DMS53 treated with DMSO at 0.1 percent for 48 hours (cell line): Measurements from ENCODE around the gene LARGE1.
"Not testable (repeated sequence)": the region's sequence is repeated elsewhere in the genome, so short reads cannot be mapped to it uniquely, and the experiment has no call there.

Experiments
- DNase-seq: peaks from one replicate; lab custom pipeline; 2025; ENCODE audit not compliant: unreplicated experiment; lab: John Stamatoyannopoulos, UW

LARGE1 gene

GRCh38 chr22:33496112-33496511, 424.2 kb downstream of the LARGE1 start:
- DNase-seq = no peak

DNA sequence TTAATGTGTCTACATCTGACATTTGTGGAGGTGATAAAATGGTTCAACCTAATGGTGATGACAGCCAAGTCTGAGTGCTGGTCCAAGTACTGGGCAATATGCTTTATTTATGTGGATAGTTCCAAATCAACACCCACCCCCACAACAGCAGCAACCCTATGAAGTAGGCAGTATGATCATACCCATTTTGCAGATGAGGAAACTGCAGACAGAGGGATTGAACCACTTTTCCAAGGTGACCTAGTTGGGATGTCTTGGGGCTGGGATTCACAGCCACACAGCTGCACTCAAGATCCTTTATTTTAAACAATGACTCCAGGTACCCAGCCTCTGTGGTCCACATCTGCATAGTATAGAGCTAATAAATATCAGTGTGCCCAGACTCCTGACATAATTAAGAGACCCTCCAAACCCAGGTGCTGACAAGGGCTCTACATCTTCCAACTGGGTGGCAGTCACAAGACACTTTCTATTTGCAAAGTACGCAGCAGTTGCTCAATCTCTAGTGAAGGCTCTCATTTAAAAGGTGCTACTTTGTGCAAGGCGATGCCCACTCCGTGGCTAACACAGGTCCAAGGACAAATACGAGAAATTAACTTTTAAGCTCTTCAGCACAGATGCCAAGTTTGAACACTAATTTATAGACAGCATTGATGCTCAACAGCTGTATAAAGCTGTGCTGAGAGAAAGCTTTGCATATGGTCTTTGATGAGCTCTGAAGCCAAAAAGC, 426.6 kb downstream of the LARGE1 start:
- no peak for DNase-seq

- peak; percentile 7 for DNase-seq
Observed at GRCh38 chr22:33492210-33492651, 428.0 kb downstream of the LARGE1 start.

DNA sequence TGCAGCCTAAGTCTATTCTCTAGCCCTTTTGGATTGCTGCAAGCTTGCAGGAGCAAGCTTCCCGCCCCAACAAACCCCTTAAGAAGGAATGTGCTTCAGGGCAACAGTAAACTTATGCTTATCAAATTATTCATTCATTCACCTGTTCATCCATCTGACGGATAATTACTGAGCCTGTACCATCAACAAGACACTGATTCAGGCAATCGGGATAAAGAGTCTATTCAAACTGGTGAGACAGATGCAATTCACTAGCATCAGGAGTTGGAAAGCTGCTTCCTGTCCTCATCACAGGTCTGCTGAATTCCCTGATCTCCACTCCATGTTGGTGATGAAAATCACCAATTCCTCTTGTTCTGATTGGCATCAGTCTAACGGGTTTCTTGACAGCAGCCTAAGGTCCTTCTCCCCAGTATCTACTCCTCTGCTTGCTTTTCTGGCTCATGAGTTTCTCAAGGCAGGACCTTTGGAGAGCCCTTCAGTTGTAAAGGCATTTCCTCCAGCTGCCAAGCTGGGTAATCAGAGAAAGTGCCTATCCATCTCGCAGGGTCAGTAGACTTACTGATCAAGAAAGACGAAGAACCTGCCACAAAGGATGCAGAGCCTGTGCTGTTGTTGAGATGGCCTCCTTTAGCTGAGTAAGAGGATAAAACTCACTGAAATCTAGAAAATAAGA, 433.1 kb downstream of the LARGE1 start:
- DNase-seq = no peak

DNA sequence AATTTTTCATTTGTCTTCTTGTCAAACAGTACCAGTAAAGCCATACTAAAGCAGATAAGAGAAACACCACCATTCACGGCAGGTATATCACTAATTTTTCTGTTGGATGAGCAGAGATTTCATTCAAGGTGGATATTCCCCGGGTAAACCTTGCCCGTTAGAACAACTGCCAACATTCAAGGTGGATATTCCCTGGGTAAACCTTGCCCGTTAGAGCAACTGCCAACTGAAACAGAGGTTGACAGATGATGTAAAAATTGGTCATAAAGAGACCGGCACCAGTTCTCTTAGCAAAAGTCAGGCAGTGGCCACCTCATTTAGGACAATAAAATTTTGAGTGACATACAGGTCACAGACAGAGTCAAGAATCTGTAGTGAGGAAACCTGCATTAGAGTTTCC, 438.7 kb downstream of the LARGE1 start:
- DNase-seq = no peak

DNA sequence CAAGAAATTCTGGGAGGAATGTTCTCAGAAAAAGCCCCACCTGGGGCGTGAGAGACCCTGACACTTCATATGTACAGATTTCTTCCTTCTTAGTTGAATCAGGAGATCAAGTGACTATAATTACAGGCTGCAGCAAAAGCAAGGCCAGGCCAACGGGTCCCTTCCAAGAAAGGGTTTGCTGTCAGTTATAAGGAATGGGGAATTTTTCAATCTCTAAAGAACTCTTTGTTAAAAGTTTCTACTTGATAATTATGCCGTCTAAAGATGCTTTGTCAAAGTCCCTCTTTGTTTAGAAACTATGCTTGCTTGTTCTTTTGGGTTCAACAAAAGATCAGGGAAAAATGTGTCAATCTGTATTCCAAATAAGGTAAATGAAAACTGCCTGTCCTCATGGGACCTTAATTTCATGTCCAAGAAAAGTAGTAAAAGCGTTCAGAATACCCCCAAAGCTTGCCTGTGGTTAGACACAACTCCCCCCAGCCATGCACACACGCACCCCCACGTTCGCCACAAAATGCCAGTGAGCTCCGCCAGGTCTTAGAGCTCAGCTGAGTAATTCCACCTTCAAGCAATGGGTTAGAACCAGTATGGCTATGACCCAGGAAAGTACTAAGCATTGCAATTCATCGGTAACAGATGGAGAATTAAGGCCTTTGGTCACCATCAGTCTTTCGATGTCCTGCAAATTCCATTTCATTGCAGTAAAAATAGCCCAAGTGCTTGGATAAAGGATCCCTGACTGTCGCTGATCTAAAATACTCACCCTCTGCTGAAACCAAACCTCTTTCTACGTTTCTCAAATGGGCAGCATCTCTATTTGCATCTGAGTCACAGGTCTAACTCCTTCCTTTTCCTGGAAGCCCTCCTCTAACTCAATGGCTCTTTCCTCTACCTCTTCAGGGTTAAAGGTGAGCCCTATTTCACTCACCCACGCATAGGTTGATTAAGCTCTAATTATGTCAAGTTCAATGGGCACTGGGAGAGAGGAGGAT, 442.9 kb downstream of the LARGE1 start:
- no peak for DNase-seq

GRCh38 chr22:33476716-33477115, 443.6 kb downstream of the LARGE1 start:
- DNase-seq = no peak

DNA sequence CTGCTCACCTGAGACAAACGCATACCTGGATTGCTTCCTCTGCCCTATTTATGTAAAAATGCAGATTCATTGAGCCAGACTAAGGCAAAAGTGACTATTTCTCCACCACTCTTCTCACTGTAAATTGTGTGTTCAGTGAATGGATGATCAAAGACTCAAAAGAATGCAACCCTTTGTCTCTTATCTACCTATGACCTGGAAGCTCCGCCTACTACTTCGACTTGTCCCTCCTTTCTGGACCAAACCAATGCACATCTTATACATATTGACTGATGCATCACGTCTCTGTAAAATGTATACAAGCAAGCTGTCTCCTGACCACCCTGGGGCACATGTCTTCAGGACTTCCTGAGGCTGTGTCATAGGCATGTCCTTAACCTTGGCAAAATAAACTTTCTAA, 444.1 kb downstream of the LARGE1 start:
- no peak for DNase-seq

DNA sequence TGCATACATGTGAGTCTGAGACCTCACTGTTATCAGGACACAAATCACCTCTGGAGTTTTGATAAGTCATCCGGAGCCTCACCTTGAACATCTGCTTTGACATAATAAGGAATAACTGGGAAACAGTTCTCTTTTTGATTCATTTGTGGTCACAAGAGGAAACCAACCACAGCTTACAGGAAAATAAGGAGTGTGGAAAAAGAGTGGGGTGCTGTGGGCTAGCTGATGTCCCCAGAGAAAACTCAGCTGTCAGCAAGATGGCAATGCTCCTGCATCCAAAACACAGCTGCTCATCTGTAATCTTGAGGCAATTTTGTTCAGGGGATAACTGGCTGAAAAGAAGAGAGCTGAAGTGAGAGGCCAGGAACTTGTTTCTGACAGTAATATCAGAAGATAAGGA, 445.7 kb downstream of the LARGE1 start:
- DNase-seq = no peak

GRCh38 chr22:33472462-33473344, 447.6 kb downstream of the LARGE1 start:
- no peak for DNase-seq

DNA sequence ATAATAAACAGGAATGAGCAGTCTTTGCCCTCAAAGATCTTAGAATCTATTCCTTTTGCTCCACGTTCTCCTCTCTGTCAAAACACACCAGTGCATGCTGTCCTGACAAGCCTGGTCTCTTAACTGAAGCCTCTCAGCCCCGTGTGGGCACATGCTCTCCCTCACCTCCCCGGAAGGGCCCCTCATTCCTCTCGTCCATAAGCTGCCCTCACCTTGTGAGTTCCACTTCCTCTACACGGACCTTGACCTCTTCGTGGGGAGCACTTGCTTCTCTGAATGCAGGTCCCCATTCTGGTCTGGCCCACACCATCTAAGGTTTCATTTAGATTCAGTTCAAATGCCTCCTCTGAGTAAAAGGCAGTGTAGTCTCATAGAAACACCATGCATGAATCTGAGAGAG, 449.8 kb downstream of the LARGE1 start:
- DNase-seq = no peak

- no peak for DNase-seq
Observed at GRCh38 chr22:33467620-33468095, 452.6 kb downstream of the LARGE1 start.

DNA sequence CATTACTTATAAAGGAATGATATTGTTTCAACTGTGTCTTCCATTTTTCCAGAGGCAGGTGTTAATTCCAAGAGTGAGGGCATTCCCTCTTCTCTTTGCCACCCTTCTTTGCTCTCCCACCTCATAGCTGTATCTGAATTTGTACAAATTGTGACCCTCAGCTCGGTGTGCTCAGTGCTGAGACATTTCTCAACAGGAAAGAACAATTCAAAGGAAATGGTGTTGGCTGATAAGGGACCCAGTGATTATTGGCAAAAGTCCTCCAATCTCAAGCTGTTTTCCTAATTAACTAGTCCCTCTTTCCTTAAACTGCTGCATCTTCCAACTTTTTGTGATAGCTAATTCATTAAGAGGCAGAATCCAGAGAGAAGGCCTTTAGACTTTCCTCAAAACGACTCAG, 453.2 kb downstream of the LARGE1 start:
- DNase-seq = no peak

- DNase-seq = no peak
Observed at GRCh38 chr22:33465554-33465953, 454.7 kb downstream of the LARGE1 start.

- no peak for DNase-seq
Observed at GRCh38 chr22:33464698-33465097, 455.6 kb downstream of the LARGE1 start.

DNA sequence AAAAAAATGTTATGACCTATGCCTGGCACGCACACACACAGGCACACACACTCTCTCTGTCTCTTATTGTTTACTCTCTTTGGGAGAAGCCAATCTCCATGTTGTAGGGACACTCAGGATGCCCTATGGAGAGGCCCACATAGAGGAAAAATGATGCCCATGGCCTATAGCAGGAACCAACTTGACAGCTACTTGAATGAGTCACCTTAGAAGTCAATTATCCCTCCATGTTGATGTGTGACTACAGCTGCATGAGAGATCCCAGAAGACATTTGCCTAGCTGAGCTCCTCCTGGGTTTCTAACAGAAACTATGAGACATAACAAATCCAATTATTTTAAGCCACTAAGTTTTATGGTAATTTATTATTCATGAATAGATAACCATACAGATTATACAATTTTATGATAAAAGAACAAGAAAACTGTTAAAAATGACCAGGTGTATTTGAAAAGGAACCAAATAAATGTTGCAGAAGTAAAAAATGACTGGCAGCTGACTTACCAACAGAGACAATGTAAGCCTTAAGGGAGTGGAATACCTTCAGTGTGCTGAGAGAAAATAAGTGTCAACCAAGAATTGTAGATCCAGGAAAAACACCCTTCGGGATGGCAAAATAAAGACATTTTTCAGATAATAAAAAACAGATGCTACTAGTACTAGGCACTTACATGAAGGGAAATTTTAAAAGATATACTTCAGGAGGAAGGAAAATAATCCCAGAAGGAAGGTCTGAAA, 458.4 kb downstream of the LARGE1 start:
- no peak for DNase-seq

GRCh38 chr22:33461245-33461644, 459.0 kb downstream of the LARGE1 start:
- not testable (repeated sequence) for DNase-seq

DNA sequence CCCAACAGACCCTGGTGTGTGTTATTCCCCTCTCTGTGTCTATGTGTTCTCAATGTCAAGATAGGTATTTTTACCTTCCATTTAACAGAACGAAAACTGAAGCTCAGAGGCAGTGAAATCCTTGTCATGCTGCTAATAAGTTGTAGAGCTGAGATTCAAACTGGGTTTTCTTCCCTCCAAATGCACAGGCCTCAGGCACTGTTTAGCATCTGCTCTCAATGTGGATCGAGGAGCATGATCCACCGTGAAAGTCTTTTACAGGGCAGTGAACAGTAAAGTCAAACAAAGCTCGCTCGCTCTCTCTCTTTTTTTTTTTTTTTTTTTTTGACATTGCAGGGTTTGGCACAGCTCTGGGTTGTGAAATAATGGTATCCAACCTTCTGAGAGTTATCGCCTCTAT, 461.1 kb downstream of the LARGE1 start:
- no peak for DNase-seq

DNA sequence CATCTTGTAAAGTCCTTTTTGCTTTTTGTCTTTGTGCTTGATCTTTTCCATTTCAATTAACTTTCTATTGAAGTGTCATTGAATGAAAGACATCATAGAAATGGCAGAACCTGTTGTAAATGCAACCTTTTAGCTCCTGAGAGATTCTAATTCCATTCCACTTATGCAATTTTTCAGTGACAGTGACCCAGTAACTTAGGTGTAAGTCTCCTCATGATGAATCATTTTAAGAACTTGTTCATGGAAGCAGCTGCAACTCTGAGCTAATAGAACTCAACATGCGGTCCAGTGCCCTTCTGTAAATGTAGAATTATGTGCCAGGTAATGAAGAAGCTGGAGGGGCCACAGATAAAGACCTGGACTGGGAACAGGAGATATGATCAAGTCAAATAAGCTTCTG, 463.8 kb downstream of the LARGE1 start:
- no peak for DNase-seq

GRCh38 chr22:33455036-33455435, 465.2 kb downstream of the LARGE1 start:
- no peak for DNase-seq
